Stimulated activated CD8-positive, alpha-beta memory T cell treated with anti-CD3 and anti-CD28 coated beads, Interleukin-7, amount 100 ng/mL, for 1 hour (primary cell): ENCODE measurements around the gene ERBB3.
A peak's percentile ranks its signal among the peaks of the same experiment; 100 is the strongest.
"Not testable (repeated sequence)": the region's sequence is repeated elsewhere in the genome, so short reads cannot be mapped to it uniquely, and the experiment has no call there.

Experiments
- DNase-seq, 2 donors: peaks; one replicate each; pipeline ENCODE4 v3.0.0-alpha.2; 2020; ENCODE audit warnings: low read depth in 2 of 2

The ERBB3 gene

DNA sequence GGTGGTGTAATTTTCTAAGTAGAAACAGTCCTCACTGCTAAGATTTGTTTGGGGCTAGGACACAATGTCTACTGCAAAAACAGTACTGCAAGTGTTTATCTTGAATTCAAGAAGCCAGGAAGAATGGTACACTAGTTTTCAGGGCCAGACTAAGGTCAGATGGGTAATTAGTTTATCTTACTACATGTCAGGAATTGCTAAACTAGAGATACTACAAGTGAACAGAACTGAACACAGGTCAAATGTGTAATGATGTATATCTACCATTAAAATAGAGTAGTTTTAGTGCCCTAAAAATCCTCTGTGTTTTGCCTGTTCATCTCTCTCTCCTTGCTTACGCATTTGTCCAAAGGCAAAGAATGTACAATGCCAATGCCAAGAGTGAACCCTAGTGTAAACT lies 34.1 kb downstream of the ERBB3 start:
- no peak for DNase-seq

DNA sequence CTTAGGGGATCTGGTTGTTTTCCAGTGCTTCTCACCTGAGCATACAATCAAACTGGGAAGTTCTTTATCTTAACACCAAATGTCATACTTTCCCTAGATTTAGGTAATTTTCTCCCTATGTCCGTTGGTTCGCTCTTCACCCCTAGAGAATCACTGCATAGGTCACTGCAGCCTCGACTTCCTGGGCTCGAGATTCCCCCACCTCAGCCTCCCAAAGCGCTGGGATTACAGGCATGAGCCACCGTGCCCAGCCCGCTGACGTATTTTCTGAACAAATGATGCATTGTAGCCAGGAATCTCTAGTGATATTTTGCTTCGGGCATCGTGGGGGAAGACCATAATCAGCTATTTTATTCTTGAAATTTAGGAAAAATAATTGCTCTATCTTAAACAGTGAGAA lies 35.4 kb downstream of the ERBB3 start:
- DNase-seq: no peak

DNA sequence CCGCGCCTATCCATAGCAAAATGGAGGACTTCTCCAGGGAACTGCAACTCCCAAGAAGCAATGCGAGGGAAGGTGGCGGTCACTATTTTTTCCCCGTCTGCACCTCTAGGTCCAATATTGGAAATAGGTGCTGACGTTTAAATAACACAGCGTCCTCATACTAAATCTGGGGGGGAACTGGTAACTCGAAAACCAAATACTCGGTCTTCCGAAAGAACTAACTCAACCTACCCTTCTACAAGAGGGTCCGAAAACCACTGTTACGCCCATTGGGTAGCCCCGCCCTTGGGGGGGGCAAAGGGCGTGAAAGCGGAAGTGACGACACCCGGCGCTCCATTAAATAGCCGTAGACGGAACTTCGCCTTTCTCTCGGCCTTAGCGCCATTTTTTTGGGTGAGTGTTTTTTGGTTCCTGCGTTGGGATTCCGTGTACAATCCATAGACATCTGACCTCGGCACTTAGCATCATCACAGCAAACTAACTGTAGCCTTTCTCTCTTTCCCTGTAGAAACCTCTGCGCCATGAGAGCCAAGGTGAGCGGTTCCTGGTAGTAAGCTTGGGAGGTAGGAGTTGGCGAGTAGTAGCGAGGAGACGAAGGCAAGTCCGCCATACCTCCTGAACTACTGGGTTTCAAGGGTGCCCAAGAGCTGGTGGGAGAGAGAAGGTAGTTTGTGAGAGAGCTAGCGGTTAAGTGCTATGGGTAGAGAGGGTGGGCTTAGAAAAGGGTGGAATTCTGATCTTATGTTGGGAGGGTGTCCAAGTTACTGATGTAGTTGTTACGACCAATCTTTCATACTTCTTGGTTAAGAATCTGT lies 36.5 kb downstream of the ERBB3 start, which contains the start of gene RPL41:
TSS of gene RPL41 (plus strand) at position 367 of the 815 bp plus-strand sequence.
- peak; percentile 92 for DNase-seq

DNA sequence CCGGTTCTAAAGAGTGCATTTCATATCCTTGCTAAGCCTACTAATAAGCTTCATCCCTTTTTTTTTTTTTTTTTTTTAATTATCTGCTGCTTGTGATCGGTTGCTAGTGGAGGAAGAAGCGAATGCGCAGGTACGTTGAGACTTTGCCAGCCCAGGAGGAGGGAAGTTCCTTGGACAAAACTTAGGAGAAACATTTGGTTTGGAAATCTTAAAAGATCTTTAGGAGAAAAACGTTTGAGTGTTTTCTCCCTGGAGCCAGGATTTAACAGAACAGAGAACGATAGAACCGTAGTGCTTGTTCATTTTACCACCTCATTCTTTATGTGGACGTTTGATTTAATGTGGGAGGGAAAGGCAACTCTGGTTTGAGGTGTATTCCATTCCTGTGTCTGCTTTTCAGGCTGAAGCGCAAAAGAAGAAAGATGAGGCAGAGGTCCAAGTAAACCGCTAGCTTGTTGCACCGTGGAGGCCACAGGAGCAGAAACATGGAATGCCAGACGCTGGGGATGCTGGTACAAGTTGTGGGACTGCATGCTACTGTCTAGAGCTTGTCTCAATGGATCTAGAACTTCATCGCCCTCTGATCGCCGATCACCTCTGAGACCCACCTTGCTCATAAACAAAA lies 37.2 kb downstream of the ERBB3 start:
- DNase-seq: not testable (repeated sequence)

DNA sequence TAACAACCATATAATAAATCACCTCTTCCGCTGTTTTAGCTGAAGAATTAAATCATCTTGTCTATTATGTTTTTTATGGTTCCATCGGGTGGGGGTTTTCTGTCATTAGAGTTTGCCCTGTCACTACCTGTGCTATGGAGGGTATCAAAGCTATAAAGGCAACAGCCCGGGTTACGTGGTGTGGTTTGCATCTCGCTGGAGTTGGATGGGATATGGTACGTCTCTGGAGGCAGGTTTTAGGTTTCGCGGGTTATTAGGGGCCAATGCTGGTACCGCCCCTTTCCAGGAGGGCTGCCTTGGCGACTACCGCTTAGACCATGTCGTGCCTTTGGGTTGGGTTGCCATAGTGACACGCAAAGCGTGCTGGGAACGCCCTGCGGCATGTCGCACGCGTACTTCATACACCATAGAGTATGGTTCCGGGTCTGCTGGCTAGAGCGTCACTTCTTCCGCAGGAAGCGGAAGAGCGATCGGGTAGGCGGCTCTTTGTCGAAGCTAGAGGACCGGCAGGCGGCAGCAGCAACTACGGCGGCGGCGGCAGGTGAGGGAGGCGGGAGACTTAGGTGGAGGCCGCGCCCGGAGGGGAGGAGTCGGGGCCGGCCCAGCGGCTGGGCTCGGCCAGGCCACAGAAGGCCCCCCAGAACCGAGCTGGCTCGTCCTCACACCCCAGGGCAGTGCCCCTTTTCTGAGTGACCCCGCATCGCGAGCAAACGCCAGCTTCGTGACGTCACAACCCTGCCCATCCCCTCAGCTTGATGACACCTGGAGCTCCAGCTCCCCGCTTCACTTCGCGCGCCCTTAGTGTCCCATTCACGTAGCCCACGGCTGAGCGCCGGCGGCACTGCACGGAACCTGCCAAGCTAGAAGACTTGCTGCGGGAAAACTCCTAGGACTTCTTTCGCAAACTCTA lies 38.1 kb downstream of the ERBB3 start, which contains the start of gene ZC3H10:
TSS of gene ZC3H10 (plus strand) at position 489 of the 910 bp plus-strand sequence. CDS start 2,297 bp downstream, outside the sequence.
- DNase-seq: peak; percentile 92 to 93

DNA sequence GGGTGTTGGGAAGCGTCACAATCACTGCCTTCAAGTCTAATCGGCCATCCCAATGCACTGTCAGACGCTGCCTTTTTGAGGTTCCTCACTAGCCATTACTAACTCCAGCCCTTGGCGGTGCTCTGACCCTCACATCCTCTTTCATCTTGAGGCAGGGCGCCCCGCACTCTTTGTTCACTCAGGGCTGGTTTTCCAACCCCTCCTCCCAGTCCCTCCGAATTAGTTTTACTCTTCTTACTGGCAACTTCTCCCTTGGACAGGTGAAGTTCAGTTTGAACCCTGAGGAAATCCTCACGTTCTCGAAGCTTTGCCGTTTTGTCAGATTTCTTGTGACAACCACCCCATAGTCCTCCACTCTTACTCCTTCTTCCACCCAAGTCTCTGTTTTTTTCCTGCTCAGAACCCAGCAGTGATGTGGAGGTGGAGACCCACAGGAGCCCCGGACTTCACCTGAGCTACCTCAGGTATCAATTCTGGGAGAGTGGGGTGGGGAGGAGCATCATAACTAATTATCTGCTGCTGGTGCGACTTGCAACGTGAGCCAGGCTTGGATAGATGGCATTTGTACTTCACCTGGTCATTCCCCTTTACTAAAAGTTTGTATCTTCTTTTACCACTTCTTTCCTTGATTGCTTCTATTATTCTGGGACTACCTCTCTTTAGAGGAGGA lies 38.9 kb downstream of the ERBB3 start:
- no peak for DNase-seq

DNA sequence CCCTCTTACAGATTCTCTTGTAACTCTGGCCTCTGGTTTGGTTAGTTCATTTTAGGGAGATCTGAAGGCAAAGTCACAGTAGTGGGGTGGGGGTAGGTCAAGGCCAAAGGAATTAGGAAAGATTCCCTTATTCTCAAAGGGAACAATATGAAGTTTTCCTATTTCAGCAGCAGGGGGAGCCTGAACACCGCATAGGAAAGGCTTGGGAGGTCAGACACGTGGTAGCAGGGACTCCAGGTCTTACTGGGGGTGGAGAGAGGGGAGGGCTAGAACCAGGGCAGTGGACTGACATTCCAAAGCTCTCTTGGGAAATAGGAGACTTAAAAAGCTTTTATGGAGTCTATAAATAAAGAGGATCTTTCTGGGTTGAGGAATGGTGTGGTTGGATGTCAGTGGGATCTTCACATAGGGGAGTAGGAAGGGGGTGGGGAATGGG lies 39.4 kb downstream of the ERBB3 start:
- DNase-seq: no peak

DNA sequence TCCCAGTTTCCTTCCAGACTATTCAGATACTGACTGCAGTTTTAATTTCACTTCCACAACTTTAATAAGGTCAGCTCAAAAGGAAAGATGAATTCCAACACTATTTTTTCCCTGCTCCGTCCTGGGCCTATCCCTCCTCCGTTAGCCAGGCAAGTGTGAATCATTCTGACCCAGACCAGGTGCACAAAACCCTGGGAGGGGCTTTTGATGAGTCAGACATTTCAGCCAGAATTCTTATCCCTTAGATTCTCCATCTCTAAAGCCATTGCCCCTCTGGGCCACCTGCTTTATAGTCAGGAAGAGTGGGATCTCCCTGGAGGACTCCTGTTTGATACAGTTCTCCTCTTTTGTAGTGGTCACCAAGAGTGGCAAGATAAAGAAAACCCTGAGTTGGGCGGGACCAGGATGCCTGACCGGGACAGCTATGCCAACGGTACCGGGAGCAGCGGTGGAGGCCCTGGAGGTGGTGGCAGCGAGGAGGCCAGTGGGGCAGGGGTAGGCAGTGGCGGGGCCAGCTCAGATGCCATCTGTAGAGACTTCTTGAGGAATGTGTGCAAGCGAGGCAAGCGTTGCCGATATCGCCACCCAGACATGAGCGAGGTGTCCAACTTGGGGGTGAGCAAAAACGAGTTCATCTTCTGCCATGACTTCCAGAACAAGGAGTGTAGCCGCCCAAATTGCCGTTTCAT lies 40.3 kb downstream of the ERBB3 start:
- DNase-seq: no peak

DNA sequence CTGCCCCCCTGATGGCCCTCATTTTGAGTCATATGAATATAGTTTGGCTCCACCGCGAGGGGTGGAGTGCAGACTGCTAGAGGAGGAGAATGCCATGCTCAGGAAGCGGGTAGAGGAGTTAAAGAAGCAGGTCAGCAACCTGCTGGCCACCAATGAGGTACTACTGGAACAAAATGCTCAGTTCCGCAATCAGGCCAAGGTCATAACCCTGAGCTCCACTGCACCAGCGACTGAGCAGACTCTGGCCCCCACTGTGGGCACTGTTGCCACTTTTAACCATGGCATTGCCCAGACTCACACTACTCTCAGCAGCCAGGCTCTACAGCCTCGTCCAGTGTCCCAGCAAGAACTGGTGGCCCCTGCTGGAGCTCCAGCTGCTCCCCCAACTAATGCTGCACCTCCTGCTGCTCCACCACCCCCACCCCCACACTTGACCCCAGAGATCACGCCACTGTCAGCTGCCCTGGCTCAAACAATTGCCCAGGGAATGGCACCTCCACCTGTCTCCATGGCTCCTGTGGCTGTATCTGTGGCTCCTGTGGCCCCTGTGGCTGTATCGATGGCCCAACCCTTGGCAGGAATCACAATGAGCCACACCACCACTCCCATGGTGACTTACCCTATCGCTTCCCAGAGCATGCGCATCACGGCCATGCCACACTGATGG lies 41.4 kb downstream of the ERBB3 start:
- no peak for DNase-seq

DNA sequence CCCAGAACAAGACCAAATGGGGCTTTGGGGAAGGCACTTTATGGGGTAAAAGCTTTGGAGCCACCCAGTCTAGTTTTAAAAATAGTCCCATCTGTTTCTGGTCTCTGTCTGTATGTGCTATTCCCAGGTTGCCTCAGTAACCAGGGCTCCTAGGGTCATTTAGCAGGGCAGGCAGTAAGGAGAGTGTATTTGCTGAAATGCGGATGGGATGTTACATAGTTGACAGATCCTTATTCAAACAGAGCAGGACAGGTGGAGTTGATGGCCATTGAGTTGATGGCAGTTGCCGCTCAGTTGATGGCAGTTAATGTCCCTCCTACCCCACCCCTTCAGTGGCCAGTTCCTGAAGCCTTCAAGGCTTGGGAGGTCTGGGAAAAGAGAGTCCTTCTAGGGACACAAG lies 42.7 kb downstream of the ERBB3 start:
- DNase-seq: no peak

DNA sequence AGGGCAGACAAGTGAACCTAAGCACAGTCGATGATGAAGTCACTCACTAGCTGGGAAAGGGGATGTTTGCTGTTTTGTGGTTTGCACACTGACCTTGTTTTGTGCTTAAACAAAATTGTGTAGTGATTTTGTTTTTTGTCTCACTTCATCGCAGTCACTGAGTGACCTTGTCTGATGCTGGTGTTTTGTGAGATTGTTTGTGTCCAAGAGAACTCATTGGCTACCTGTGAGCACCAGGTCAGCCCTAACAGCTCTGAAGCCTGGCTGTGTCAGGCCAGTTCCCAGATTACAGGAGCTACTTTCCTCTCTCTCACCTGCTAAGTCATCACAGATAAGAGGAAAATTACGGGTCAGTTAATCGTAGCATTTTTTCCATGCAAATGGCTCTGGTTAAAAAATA lies 44.2 kb downstream of the ERBB3 start:
- no peak for DNase-seq

DNA sequence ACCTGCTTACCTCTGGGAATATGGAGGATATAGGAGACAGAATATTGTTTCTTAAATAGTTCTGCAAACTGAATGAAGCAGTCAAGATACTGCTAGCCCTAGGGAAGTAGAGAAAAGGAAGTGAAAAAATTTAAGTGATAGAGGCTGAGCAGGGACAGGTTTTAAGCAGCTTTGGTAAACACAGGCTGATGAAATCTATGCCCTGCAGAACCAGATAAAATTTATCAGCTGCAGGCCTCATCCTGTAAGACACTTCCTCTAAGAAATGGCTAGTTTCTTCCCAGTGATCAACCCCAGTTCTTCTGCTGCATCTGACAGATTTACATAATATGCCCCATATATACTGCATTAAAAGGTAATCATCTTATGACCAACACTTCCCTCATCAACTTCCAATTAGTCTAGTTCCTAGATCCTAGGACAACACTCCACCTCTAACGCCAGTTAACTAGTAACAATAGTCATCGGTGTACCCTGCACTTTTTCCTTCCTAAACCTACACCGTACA lies 46.8 kb downstream of the ERBB3 start:
- no peak for DNase-seq

DNA sequence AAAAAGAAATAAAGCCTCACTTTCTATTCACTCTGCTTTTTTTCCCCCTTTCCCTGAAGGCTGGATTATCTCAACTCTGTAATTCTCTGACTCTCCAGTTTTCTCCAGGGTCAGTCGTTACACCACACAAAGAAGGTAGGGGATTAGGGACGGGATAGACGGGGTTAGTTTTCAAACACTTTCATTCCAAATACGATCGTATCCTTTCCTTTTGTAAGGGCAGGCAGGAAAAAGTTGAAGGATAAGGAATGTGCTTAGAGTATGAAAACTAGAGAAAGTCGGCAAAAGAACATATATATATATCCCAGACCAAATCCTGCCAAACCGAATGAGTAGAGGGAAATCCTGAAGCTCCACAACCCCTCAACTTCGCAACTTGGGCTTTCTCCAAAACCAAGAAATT lies 47.5 kb downstream of the ERBB3 start:
- DNase-seq: no peak

DNA sequence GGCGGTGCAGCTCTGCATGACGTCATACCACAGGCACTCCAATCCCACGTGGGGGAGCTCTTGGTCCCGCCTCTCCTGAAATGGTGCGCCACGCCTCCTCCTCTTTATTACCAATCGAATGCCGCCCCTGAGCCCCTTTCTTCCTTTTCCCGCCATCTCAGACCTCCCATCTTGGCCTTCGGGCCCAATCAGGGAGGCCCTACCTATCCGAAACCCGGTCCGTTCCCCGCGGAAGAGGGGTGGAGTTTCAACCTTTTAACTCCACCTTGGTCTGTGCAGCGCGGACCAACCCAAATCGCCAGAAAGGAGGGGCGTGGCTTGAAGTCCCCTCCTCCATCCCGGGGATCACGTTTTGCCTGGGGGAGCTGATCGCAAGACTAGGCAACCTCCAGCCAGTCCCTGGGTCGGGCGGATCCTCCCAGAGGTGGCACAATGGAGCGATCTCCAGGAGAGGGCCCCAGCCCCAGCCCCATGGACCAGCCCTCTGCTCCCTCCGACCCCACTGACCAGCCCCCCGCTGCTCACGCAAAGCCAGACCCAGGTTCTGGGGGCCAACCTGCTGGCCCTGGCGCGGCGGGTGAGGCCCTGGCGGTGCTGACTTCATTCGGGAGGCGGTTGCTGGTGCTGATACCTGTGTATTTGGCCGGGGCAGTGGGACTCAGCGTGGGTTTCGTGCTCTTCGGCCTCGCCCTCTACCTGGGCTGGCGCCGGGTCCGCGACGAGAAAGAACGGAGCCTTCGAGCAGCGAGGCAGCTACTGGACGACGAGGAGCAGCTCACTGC lies 48.1 kb downstream of the ERBB3 start, which contains the start of gene ESYT1:
TSS of gene ESYT1 (plus strand) at position 380 of the 782 bp plus-strand sequence. CDS start at position 433, 53 bp downstream.
- DNase-seq: peak; percentile 90 to 92

DNA sequence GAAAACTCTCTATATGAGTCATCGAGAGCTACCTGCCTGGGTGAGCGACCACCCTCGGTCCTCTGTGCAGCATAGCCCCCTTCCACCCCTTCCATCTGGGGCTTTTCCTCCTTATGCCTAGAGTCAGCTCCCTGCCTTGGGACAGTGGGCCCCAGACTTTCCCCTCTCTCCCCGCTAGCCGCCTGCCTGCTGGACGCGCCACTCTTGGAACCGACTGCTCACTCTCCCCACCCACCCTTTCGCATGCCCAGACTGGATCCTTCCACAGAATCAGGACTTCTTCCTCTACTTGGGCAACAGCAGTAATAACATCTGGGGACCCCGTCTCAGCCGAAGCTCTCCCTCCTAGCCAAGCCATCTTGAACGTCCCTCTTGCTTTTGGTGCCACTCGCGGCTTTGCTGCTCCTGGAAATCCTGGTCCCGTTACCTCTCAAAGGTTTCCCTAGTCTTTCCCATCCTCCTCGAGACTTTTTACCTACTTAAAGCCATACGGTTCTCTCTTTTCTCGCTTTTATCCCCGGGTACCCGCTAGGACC lies 48.8 kb downstream of the ERBB3 start:
- DNase-seq: no peak

DNA sequence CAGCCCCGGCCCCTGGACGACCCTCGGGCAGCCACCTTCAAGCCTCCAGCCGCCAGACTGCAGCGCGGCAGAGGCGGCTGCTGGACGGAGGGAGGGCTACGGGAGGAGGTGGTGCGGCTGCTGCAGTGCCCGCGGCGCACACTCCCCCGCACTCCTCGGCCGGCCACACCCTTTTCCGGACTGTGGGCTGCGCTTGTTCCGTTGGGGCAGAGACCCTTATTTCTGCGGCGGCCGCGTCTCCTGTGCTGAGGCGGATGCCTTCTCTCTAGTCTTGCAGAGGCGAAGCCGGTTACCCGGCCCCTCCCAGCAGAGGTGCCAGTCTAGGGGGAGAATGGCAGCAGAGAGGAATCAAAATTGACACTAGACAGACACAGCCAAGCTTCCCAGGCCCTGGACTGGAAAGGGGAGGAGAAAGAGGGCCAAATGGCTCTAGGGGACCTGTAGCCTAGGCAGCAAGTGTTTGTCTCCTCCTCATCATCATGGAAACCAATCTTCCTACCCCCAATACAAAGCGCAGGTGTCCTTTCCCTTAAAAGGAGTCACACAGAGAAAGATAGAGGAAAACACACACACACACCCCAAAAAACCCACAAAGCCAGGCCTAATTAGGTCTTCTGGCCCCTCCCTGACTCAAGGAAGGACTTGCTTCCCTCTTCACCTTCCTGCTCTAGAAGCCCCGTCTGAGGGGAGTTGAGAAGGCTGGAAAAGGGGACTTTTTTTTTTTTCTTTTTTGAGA lies 49.4 kb downstream of the ERBB3 start:
- DNase-seq: peak in 1 of 2 donors; percentile 62

DNA sequence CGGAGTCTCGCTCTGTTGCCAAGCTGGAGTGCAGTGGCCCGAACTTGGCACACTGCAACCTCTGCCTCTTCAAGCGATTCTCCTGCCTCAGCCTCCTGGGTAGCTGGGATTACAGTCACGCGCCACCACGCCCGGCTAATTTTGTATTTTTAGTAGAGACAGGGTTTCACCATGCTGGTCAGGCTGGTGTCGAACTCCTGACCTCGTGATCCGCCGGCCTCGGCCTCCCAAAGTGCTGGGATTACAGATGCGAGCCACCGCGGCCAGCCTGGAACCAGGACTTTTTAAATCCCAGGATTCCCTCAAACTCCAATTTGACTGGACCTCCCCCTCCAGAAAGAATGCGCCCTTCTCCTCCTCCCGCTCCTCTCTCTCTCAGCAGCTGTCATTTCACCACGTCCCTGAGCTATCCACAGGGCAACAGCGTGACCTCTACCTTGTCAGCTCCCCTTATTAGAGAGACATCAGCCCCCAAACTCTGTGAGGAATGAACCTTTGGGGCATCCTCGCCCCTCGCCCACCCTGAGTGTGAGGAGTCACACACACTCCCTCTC lies 50.1 kb downstream of the ERBB3 start:
- DNase-seq: no peak

DNA sequence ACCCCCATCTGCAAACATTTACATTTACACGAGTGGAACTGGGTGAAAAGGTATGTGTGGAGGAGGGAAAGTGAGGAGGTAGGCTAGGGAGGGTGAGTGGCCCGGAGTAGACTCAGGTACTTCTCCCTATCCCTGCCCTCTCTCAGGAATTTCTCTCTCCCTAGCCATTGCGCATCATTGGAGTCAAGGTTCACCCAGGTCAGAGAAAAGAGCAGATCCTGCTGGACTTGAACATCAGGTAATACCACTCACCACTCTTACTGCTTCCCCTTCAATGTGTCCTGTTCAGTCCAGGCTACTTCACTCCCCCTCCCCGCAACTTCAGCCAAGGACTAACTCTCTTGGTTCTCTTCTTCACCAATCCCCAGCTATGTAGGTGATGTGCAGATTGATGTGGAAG lies 50.9 kb downstream of the ERBB3 start:
- DNase-seq: no peak
